DOHH2 (cell line): ENCODE measurements around the gene RGS3.

Experiments
- CTCF ChIP-seq: fragments of 200-600 bp; sonication (generic); IDR thresholded peaks from one replicate; pipeline ENCODE4 v1.5.1; 2014; ENCODE audit warnings: antibody characterized with exemption, mild to moderate bottlenecking, low read depth, low read length; ENCODE audit not compliant: poor library complexity, severe bottlenecking
- EZH2phosphoT487 ChIP-seq: fragments of 200-600 bp; sonication (generic); IDR thresholded peaks from 2 replicates; pipeline ENCODE4 v1.6.1; 2017; ENCODE audit warnings: borderline replicate concordance, mild to moderate bottlenecking, antibody characterized with exemption, low read length, moderate library complexity, mixed read lengths

- TF ChIP-seq CTCF (peak; percentile 58), EZH2phosphoT487 (no peak)
Measured at GRCh38 chr9:113508111-113508749, 44.7 kb downstream of the RGS3 start.
